Measurements from ENCODE around the gene HS3ST6.
"Not testable (repeated sequence)": the region's sequence is repeated elsewhere in the genome, so short reads cannot be mapped to it uniquely, and the experiment has no call there.

HS3ST6 gene

GRCh38 chr16:1946495-1947368 lies 28.5 kb upstream of the HS3ST6 start:
- no peak for DNase-seq

DNA sequence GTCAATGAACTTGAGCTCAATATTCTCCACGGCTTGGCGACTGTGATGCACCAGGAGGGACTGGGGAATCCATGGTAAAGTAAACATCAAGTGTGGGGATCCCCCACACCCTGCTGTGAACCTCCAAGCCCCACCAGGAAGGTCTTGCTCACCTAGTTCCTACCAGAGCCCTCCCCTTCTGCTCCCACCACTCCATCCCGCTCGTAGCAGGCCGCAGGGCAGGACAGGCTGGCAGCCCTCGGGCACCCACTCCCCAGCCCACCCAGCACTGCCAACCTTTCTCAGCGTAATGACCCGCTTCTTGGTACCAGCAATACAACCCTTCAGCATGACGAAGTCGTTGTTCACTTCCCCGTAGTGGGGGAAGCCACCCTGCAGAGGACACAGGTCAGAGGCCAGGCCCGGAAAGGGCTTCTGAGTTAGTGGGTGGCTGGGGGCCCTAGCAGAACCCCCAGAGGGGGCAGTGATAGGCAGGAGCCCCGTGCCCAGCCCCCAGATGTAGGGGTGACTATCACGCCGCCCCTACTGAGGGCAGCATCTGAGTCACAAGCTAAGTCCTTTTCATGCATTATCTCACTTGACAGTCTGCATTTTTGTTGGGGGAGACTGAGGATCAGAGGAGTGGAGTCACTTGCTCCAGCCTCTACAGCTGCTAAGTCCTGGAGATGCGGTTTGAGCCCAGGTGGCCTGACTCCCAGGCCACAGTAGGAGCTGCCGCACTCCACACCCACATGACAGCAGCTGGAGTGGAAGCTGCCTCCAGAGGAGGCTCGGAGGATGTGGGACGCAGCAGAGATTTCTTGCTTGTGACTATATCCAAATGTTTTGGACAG lies 27.6 kb upstream of the HS3ST6 start:
- DNase-seq: no peak

DNA sequence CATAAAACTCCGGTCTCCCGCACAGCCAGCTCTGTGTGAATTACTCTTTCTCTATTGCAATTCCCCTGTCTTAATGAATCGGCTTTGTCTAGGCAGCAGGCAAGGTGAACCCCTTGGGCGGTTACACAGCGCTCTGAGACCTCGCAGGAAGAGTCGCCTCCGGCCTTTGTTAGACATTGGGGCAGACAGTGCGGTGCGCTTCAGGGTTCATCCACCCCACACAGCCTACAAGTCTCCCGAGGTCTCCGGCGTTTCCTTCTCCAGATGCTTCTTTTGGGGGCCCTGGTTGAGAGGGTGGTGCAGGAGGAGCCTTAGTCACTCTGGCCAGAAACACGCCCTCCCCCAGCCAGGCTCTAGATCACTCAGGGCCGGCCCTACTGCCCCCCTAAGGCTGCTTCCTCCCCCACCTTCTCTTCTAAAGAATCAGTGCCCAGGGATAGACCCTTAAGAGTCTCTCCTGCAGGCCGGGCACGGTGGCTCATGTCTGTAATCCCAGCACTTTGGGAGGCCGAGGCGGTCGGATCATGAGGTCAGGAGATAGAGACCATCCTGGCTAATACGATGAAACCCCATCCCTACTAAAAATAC lies 26.5 kb upstream of the HS3ST6 start:
- DNase-seq: no peak

DNA sequence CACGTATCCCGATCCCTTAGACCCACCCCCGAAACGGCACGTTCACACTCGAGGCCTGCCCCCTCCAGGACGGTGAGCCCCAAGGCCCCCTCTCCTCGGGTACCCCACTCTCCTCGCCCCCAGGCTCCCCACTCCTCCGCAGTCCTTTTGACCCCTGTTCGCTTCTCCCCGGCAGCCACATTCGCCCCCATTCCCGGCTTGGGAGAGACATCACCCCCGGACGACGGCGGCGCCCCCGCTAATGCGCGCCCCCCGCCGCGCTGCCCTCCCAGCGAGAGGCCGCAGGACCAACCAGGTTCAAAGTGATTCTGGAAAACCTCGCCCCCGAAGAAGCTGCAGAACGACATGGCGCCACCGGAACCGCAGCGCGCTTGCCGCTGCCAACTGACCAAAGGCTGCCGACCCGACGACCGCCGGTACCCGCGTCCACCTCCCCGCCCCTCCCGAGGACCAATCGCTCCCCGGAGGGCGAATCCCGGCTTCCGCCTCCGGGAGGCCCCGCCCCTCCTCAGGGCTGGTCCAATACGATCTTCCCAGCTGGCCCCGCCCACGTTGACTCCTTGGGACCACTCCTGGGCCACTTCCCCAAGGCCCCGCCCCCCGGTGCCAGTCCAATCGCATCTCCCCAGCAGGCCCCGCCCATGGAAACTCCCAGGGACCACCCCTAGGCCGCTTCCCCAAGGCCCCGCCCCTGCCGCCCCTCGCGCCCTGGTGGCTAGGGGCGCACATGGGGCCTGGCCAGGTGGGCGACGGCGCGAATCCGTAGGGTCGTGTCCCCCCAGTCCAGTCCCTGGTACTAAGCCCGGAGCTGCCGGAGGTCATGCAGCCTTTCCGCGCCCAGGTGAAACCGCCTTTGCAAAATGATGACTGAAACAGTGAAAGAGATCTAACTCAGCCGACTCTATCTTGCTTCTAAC lies 24.9 kb upstream of the HS3ST6 start, which contains the start of gene MSRB1:
Gene MSRB1 (minus strand): TSS at position 390 of the 917 bp plus-strand sequence. CDS start 43 bp downstream, at position 347.
- DNase-seq: peak; percentile 99 to 100 (median 100)

- peak in 2 of 3 experiments; percentile 18 to 23 for DNase-seq
Measured at GRCh38 chr16:1942047-1942809, 24.0 kb upstream of the HS3ST6 start.

DNA sequence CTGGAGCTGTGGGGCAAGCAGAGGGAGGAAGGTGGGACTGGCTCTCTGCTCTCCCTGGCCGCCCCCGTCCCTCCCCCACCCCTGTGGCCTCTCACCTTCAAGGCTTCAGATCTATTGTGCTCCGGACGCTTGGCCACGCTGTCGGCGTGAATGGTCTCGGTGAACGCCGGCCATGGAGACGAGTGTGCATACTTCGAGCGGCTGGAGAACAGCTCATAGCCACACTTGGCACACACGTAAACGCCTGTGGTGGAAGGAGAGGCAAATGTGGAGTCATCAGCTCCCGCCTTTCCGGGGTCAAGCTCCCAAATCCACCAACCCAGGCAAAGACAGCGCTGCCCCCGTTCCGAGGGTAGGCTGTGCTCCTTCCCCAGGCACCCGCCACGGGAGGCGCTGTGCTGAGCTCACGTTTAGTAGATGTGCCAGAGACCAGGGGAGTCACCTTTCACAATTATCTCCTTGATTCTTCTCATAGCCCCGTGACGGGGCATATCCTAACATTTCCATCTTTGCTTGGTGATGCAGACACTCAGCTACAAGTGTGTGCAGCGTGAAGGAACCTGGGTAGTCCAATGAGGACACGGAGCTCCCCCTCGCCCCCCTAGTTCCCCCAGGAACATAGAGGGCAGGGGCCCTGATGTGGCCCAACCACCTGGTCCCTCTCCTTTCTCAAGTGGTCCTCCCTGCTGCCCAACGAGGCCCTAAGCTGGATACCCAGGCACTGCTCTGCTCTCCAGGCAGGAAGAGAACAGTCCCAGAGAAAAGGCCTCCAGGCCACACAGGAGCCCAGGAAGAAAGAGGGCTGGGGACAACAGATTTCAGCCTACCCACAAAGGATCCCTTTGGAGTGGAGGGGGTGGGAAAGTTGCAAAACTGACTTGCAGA lies 23.2 kb upstream of the HS3ST6 start:
- DNase-seq: no peak

DNA sequence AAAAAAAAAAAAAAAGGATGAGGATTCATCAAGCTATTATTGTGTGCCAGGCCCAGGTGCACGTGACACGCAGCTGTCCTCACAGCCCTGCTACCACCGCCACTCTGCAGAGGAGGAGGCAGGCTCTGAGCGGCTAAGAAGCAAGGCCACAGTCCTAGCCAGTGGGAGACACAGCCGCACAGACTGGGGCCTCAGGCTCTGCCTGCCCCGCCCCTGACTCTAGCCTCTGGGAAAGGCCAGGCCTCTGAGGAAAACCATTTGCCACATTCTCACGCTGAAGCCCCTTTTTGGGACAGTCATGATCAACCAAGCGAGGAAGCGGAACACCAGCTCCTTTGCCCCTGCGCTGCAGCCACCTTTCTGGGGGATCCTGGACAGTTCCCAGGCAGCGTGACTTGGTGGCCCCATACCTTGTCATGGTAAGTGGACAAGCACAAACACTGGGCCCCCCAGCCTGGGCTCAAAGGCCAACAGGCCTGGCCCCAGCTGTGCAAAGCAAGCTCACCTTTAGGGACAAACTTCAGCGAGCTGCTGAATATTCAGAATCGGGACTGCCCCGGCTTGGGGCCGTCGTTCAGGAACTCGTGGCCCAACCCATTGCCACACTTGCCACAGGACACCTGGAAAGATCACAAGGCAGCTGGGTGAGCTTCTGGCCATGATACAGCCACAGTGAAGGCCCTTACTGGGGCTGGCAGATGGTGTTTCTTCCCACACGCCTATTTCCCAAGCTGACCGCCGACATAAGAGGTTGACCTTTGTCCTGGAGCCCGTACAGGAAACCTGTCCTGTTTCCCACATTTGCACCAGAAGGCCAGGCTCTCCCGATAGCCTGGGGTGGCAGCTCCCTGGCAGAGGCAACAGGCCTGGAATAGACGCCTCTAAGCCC lies 22.3 kb upstream of the HS3ST6 start:
- DNase-seq: no peak

- DNase-seq: not testable (repeated sequence)
Measured at GRCh38 chr16:1939833-1940232, 21.6 kb upstream of the HS3ST6 start.

GRCh38 chr16:1938910-1939309 lies 20.7 kb upstream of the HS3ST6 start:
- DNase-seq: no peak

GRCh38 chr16:1938316-1938715 lies 20.1 kb upstream of the HS3ST6 start:
- DNase-seq: no peak

- DNase-seq: no peak
Measured at GRCh38 chr16:1936945-1937479, 18.8 kb upstream of the HS3ST6 start.

GRCh38 chr16:1933097-1933661 lies 15.0 kb upstream of the HS3ST6 start:
- no peak for DNase-seq

DNA sequence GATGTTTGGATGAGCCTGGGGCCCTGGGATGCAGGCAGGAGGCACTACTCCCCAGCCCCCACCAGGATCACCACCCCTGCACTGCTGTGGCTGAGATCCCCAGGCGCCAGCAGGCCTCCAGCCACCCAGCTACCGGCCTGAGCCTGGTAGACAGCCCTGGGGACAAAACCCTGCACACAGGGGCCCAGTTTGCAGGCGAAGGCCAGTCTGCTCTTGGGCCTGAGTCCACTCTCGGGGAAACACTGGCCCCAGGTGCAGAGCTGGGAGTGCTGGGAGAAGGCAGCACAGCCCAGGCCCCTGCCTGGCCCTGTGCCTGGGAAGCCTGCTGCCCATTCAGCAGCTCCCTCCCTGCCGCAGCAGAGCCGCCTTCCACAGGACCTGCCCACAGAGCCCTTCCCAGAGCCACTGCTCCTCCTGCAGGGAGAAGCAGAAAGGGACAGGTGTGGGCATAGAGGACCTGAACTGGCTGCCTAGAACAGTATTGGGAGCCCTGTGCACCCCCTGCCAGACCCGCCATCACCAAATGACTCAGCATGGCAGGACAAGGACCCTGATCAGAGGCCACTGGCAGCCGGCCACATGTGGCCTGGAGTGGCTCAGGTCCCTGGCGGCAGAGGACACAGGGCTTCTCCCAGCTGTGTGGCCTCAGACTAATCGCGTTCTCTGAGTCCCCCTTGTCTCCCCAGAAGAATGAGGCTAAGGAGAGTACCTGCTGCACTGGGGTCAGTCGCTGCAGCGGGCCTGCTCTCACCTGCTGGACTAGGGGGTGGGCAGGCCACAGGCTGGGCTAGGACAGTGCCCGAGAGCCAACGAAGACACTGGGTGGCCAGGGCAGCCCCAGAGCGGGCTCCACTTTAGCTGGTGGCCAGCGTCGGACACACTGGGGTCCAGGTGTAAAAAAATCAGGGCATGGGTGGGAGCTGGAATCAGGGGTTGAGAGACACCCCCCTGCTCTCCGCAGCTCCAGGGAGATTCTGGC lies 14.1 kb upstream of the HS3ST6 start:
- DNase-seq: peak in 1 of 3 experiments; percentile 29

- no peak for DNase-seq
Measured at GRCh38 chr16:1930338-1930720, 12.1 kb upstream of the HS3ST6 start.

- DNase-seq: peak; percentile 88 to 97 (median 88)
Measured at GRCh38 chr16:1929578-1930337, 11.5 kb upstream of the HS3ST6 start.

GRCh38 chr16:1929105-1929504 lies 10.9 kb upstream of the HS3ST6 start:
- peak; percentile 39 to 77 (median 65) for DNase-seq

DNA sequence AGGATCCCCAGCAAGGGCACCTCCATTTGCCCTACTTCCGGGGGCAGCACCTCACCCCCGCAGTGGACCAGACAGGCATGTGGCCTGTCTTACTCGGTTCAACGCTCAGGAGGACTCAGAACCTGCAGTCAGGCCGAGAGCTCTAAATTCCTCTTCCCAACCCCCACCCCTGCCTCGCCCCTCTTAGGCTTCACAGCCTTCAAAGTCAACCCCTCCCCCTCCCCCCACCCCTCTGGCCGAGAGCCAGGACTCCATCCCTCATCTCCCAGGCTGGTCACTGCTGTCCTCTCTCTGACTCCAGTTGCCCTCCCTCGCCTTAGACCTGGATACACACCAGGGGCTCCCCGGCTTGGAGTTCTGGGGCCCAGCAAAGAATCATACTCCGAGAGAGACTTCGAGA lies 8.1 kb upstream of the HS3ST6 start:
- DNase-seq: no peak

Measured in NCI-H1417 (cell line).